Astrocyte (in vitro differentiated cells and primary cell): ENCODE measurements around the gene CCL22.

ENCODE experiments used
- EZH2 ChIP-seq: IDR thresholded peaks from 2 replicates; pipeline ENCODE4 v1.6.1; 2012; ENCODE audit warnings: mild to moderate bottlenecking, low read length, inconsistent platforms; ENCODE audit not compliant: insufficient read depth
- TF ChIP-seq, protein P1 (sequence below): IDR thresholded peaks from 2 replicates; pipeline ENCODE4 v1.5.1; 2011; ENCODE audit warnings: low read depth, mild to moderate bottlenecking, inconsistent platforms, low read length, moderate library complexity; ENCODE audit not compliant: insufficient read depth

DNA sequence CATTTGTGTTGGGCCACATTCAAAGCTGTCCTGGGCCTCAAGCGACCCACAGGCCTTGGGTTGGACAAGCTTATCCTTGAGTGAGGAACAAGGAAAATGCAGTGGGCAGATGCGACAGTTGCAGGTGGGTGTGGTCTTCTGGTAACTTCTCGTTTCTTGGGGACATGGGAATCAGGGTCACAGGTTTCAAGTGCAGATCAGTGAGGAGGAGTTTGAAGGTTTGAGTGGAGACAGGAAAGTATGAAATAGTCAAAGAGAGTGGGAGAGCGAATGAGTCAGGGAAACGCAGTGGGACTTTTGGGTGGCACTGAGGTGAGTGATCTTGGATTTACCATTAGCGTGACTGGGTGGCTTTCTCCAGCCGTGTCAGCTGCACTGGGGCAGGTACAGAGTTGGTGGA is 15.4 kb upstream of the CCL22 start:
- TF ChIP-seq, protein P1, sequence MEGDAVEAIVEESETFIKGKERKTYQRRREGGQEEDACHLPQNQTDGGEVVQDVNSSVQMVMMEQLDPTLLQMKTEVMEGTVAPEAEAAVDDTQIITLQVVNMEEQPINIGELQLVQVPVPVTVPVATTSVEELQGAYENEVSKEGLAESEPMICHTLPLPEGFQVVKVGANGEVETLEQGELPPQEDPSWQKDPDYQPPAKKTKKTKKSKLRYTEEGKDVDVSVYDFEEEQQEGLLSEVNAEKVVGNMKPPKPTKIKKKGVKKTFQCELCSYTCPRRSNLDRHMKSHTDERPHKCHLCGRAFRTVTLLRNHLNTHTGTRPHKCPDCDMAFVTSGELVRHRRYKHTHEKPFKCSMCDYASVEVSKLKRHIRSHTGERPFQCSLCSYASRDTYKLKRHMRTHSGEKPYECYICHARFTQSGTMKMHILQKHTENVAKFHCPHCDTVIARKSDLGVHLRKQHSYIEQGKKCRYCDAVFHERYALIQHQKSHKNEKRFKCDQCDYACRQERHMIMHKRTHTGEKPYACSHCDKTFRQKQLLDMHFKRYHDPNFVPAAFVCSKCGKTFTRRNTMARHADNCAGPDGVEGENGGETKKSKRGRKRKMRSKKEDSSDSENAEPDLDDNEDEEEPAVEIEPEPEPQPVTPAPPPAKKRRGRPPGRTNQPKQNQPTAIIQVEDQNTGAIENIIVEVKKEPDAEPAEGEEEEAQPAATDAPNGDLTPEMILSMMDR, result no peak
- TF ChIP-seq EZH2, result no peak
